H1 (cell line): ENCODE measurements around the gene LRRC3B. TPM values are rescaled to one million over a fixed set of nuclear protein-coding genes. Genes with fewer than 3 reads are reported as not detected.

Experiments used
- CTCF ChIA-PET: fragments of 300-600 bp; sonication (Branson Sonifier 250); formaldehyde crosslinking; loops from one replicate; lab custom pipeline; 2021; ENCODE audit not compliant: partially characterized antibody; lab: Charles Lee
- POLR2A ChIA-PET: fragments of 300-600 bp; sonication (Branson Sonifier 250); formaldehyde crosslinking; loops from one replicate; lab custom pipeline; 2021; ENCODE audit warnings: inconsistent platforms; ENCODE audit not compliant: partially characterized antibody; lab: Charles Lee
- DNase-seq, 2 experiments: peaks; one replicate each; pipeline versions ENCODE4 v3.0.0 to v3.0.0-alpha.2; 2010 to 2022; ENCODE audit warnings: low spot score in 2 of 2, low read depth in 1 of 2, mixed read lengths in 1 of 2
- FAIRE-seq: peaks from 2 replicates; lab custom pipeline; 2011; peaks lifted over from hg19 to GRCh38; lab: Jason Lieb, UNC
- H2AFZ ChIP-seq: 2 replicates; pipeline ENCODE4 v1.8.1; 2012; ENCODE audit warnings: low read length, inconsistent platforms
- H2AK5ac ChIP-seq: 2 replicates; pipeline ENCODE4 v1.6.1; 2013; ENCODE audit warnings: low read depth, low read length
- H2BK120ac ChIP-seq: replicated peaks from 2 replicates; pipeline ENCODE3; 2013; ENCODE audit warnings: low read depth, low read length, inconsistent platforms
- H2BK12ac ChIP-seq: 2 replicates; pipeline ENCODE4 v1.6.1; 2013; ENCODE audit warnings: low read depth, low read length
- H2BK15ac ChIP-seq: 2 replicates; pipeline ENCODE4 v1.6.1; 2013; ENCODE audit warnings: low read length
- H2BK20ac ChIP-seq: 2 replicates; pipeline ENCODE4 v1.6.1; 2013; ENCODE audit warnings: low read length
- H2BK5ac ChIP-seq: 2 replicates; pipeline ENCODE4 v1.6.1; 2013; ENCODE audit warnings: low read depth, low read length
- H3K14ac ChIP-seq: 2 replicates; pipeline ENCODE4 v1.6.1; 2013; ENCODE audit warnings: inconsistent platforms; ENCODE audit not compliant: insufficient read length
- H3K18ac ChIP-seq: 2 replicates; pipeline ENCODE4 v1.6.1; 2013; ENCODE audit warnings: low read length; ENCODE audit errors: extremely low read depth
- H3K23ac ChIP-seq: 2 replicates; pipeline ENCODE4 v1.6.1; 2013; ENCODE audit warnings: inconsistent platforms; ENCODE audit not compliant: insufficient read length
- H3K23me2 ChIP-seq: 2 replicates; pipeline ENCODE4 v1.6.1; 2013; ENCODE audit warnings: low read depth, low read length
- H3K27ac ChIP-seq: 2 replicates; pipeline ENCODE4 v1.6.1; 2011; ENCODE audit warnings: low read depth, low read length, inconsistent platforms
- H3K27me3 ChIP-seq, 4 experiments: replicated peaks in 1 of 4; 1 replicate in 1 of 4; 2 replicates in 3 of 4; pipeline versions ENCODE4 v1.6.1 to v1.8.1; 2011 to 2013; ENCODE audit warnings: low read length in 3 of 4, mild to moderate bottlenecking in 3 of 4, inconsistent platforms in 2 of 4, mixed read lengths in 2 of 4, moderate library complexity in 1 of 4; ENCODE audit not compliant: control insufficient read depth in 3 of 4, insufficient read depth in 3 of 4; ENCODE audit errors: extremely low read depth in 1 of 4
- H3K36me3 ChIP-seq, 4 experiments: 2 replicates each; pipeline versions ENCODE4 v1.6.1 to v1.8.1; 2011 to 2013; ENCODE audit warnings: mild to moderate bottlenecking in 4 of 4, low read length in 3 of 4, moderate library complexity in 2 of 4, control low read depth in 1 of 4, inconsistent platforms in 1 of 4; ENCODE audit not compliant: insufficient read depth in 4 of 4, control insufficient read depth in 2 of 4
- H3K4ac ChIP-seq: replicated peaks from 2 replicates; pipeline ENCODE3; 2013; ENCODE audit warnings: low read length, low read depth, mixed read lengths, inconsistent platforms; ENCODE audit not compliant: insufficient read length
- H3K4me1 ChIP-seq, 4 experiments: replicated peaks in 1 of 4; 1 replicate in 1 of 4; 2 replicates in 3 of 4; pipeline versions ENCODE4 v1.6.1 to v1.8.1; 2011 to 2013; ENCODE audit warnings: low read length in 3 of 4, inconsistent platforms in 2 of 4, mixed read lengths in 1 of 4; ENCODE audit not compliant: insufficient read depth in 4 of 4, control insufficient read depth in 3 of 4
- H3K4me2 ChIP-seq, 2 experiments: 2 replicates each; pipeline versions ENCODE4 v1.6.1 to v1.8.1; 2011 to 2013; ENCODE audit warnings: low read depth in 2 of 2, low read length in 2 of 2, control low read depth in 1 of 2, inconsistent platforms in 1 of 2, mild to moderate bottlenecking in 1 of 2; ENCODE audit not compliant: insufficient read depth in 1 of 2
- H3K4me3 ChIP-seq, 4 experiments: fragments of 200-600, 300-600 bp in 1 of 4; sonication (generic), shearing (Covaris generic), sonication (Bioruptor Twin) in 1 of 4; 2 replicates each; pipeline versions ENCODE4 v1.5.1 to v1.8.1; 2011 to 2016; ENCODE audit warnings: low read length in 4 of 4, low read depth in 3 of 4, control low read depth in 2 of 4, inconsistent platforms in 2 of 4, mild to moderate bottlenecking in 2 of 4, mixed read lengths in 1 of 4, moderate library complexity in 1 of 4; ENCODE audit not compliant: insufficient read depth in 2 of 4; ENCODE audit errors: extremely low read depth in 1 of 4
- H3K56ac ChIP-seq: replicated peaks from 2 replicates; pipeline ENCODE3; 2013; ENCODE audit warnings: low read depth, mild to moderate bottlenecking, mixed read lengths, low read length, inconsistent platforms; ENCODE audit not compliant: insufficient read length
- H3K79me1 ChIP-seq: 2 replicates; pipeline ENCODE4 v1.6.1; 2013; ENCODE audit warnings: low read depth, low read length, control low read depth
- H3K79me2 ChIP-seq, 2 experiments: 2 replicates each; pipeline versions ENCODE4 v1.6.1 to v1.8.1; 2012 to 2013; ENCODE audit warnings: low read length in 2 of 2, mild to moderate bottlenecking in 2 of 2, inconsistent platforms in 1 of 2; ENCODE audit not compliant: insufficient read depth in 2 of 2, control insufficient read depth in 1 of 2
- H3K9ac ChIP-seq, 4 experiments: replicated peaks in 1 of 4; 1 replicate in 1 of 4; 2 replicates in 3 of 4; pipeline versions ENCODE4 v1.6.1 to v1.8.1; 2011 to 2013; ENCODE audit warnings: low read depth in 3 of 4, low read length in 3 of 4, control low read depth in 2 of 4, mild to moderate bottlenecking in 2 of 4, moderate library complexity in 2 of 4, inconsistent platforms in 1 of 4; ENCODE audit errors: extremely low read depth in 1 of 4
- H3K9me3 ChIP-seq, 2 experiments: 2 replicates each; pipeline versions ENCODE4 v1.6.1 to v1.8.1; 2012 to 2013; ENCODE audit warnings: mild to moderate bottlenecking in 2 of 2, moderate library complexity in 2 of 2, control low read depth in 1 of 2, inconsistent platforms in 1 of 2, low read depth in 1 of 2, low read length in 1 of 2, mixed read lengths in 1 of 2; ENCODE audit not compliant: insufficient read depth in 2 of 2
- H4K20me1 ChIP-seq, 2 experiments: replicated peaks in 1 of 2; 2 replicates each; pipeline versions ENCODE3 to v1.8.1; 2011 to 2013; ENCODE audit warnings: inconsistent platforms in 2 of 2, low read length in 2 of 2, mild to moderate bottlenecking in 1 of 2; ENCODE audit not compliant: insufficient read depth in 2 of 2, control insufficient read depth in 1 of 2
- H4K5ac ChIP-seq: 2 replicates; pipeline ENCODE4 v1.6.1; 2013; ENCODE audit warnings: low read length, low read depth, mixed read lengths, inconsistent platforms; ENCODE audit not compliant: insufficient read length
- H4K8ac ChIP-seq: 2 replicates; pipeline ENCODE4 v1.8.0; 2013; ENCODE audit warnings: mild to moderate bottlenecking, moderate library complexity, low read length, inconsistent platforms; ENCODE audit not compliant: insufficient read depth; ENCODE audit errors: extremely low read depth
- H4K91ac ChIP-seq: replicated peaks from 2 replicates; pipeline ENCODE3; 2013; ENCODE audit warnings: low read length, mixed read lengths, inconsistent platforms; ENCODE audit not compliant: insufficient read length
- CBX8 ChIP-seq: fragments of 300-800, 300-1000 bp; sonication (generic); IDR thresholded peaks from 2 replicates; pipeline ENCODE4 v1.7.1; 2016; ENCODE audit warnings: low read depth, low read length, borderline replicate concordance
- FOSL1 ChIP-seq: IDR thresholded peaks from 2 replicates; pipeline ENCODE4 v1.6.1; 2011; ENCODE audit warnings: mild to moderate bottlenecking, low read depth, low read length, moderate library complexity; ENCODE audit not compliant: insufficient read depth
- GTF2F1 ChIP-seq: IDR thresholded peaks from 2 replicates; pipeline ENCODE4 v1.6.1; 2012; ENCODE audit warnings: low read depth, low read length, improper control_type of control experiment, borderline replicate concordance
- RFX5 ChIP-seq: IDR thresholded peaks from 2 replicates; pipeline ENCODE4 v1.6.1; 2011; ENCODE audit warnings: low read depth, low read length, improper control_type of control experiment, borderline replicate concordance
- SIN3A ChIP-seq, 2 experiments: IDR thresholded peaks in 1 of 2; conservative IDR thresholded peaks in 1 of 2; 2 replicates each; pipeline ENCODE4 v1.6.1; 2011 to 2012; ENCODE audit warnings: low read length in 2 of 2, improper control_type of control experiment in 1 of 2, low read depth in 1 of 2, mild to moderate bottlenecking in 1 of 2
- SP1 ChIP-seq: IDR thresholded peaks from 2 replicates; pipeline ENCODE4 v1.6.1; 2011; ENCODE audit warnings: low read depth, low read length
- TBP ChIP-seq: IDR thresholded peaks from 2 replicates; pipeline ENCODE4 v1.6.1; 2011; ENCODE audit warnings: low read depth, low read length, improper control_type of control experiment
- WGBS, 2 experiments: shearing (Covaris generic) in 1 of 2; methylation state at CpG; one replicate each; pipeline versions ENCODE4 v1.1.6 to v1.1.7; 2013 to 2015; ENCODE audit warnings: low lambda C conversion rate in 2 of 2, mixed read lengths in 2 of 2, inconsistent platforms in 1 of 2, low coverage in 1 of 2, missing lambda C conversion rate in 1 of 2; ENCODE audit not compliant: insufficient replicate concordance in 2 of 2, insufficient coverage in 1 of 2, insufficient read length in 1 of 2; ENCODE audit errors: extremely low coverage in 1 of 2, missing lambda C conversion rate in 1 of 2; 5-methylcytosine and 5-hydroxymethylcytosine counted together
- polyA plus RNA-seq, 7 experiments: library from polyadenylated mRNA; depleted of rRNA in 3 of 7; stranded (reverse) in 5 of 7; unstranded in 2 of 7; fragments of >200 nt in 5 of 7; fragments of 200-250 nt in 2 of 7; gene quantifications; 1 replicate in 5 of 7; 2 replicates in 1 of 7; 4 replicates in 1 of 7; pipeline versions ENCODE4 v1.2.1 to v1.2.3, GENCODE V29; 2011 to 2013; ENCODE audit warnings: missing spikeins in 2 of 7, mixed read lengths in 2 of 7
- total RNA-seq: library from RNA; stranded (reverse); fragmentation: NEBNext Ultra II Directional; extraction: Animal tissue kit (Norgen Biotek cat#: 25700); gene quantifications from 2 replicates; pipeline ENCODE4 v1.2.1, GENCODE V29; 2021

LRRC3B gene
- total and polyA plus RNA-seq, 2 of the 8 experiments (the other 6 are each of a cell fraction or from before 2014, with no cell fraction given) = 1.6 to 3.1 TPM

DNA sequence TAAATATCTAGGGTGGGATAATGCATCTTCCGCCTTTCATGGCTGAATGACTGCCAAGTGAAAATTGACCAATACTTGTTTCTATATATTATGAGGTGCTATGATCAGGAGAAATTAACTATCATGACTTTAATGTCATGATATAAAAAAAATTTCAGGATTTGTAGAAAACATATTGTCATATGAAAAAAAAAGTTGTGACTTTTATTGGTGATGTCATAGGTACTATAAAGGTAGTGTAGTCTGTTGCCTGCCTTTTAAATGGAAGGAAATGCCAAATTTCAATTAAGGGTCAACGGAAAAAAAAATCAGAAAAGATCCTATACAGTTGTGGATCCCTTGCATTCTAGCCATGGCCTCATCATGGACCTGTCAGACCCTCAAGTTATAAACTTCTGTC lies 15.5 kb downstream of the LRRC3B start:
- no peaks in the 10 kb centered on the region for H3K9me3 ChIP-seq
- H2BK12ac ChIP-seq = no peak overlapping the region
- no peaks in the 10 kb centered on the region for H3K23me2 ChIP-seq
- no peak overlapping the region for H4K91ac ChIP-seq
- DNase-seq = no peak
- no peak overlapping the region for H3K4me3 ChIP-seq
- 90% methylated on average over 2 of the region's 2 CpGs; no CpG with 5 or more reads in 1 of the 2 experiments for WGBS, 2 experiments
- H3K27me3 ChIP-seq = peaks cover 0 to 6% (median 1%) of the 10 kb centered on the region in 4 experiments; a peak in 5 of 7 replicates
- no peak overlapping the region for H2BK20ac ChIP-seq
- no peak overlapping the region for H3K4ac ChIP-seq
- no peak overlapping the region for H4K5ac ChIP-seq
- H3K9ac ChIP-seq = no peak overlapping the region
- no peak overlapping the region for H2BK120ac ChIP-seq
- no peak overlapping the region for H2AK5ac ChIP-seq
- no peaks in the 10 kb centered on the region for H3K4me1 ChIP-seq
- H3K18ac ChIP-seq = no peak overlapping the region
- no peak for FAIRE-seq
- H2AFZ ChIP-seq = no peak overlapping the region
- no peak overlapping the region for H2BK15ac ChIP-seq
- ChIA-PET POLR2A (no interaction called here), CTCF (no interaction called here)
- H3K79me1 ChIP-seq = no peaks in the 10 kb centered on the region
- no peak overlapping the region for H2BK5ac ChIP-seq
- H3K23ac ChIP-seq = no peak overlapping the region
- no peak overlapping the region for H3K14ac ChIP-seq
- H3K36me3 ChIP-seq = no peaks in the 10 kb centered on the region
- H3K27ac ChIP-seq = no peak overlapping the region
- H3K4me2 ChIP-seq = no peak overlapping the region
- no peak overlapping the region for H3K56ac ChIP-seq
- H3K79me2 ChIP-seq = no peaks in the 10 kb centered on the region
- no peaks in the 10 kb centered on the region for H4K20me1 ChIP-seq
- no peak overlapping the region for H4K8ac ChIP-seq
- no peak for TF ChIP-seq GTF2F1
- TF ChIP-seq SIN3A (conservative IDR thresholded peaks at IDR 0.05 in 1 of 2, IDR thresholded peaks at IDR 0.05 in 1 of 2; ENCODE audit: low read depth in 1 of 2, low read length in 2 of 2) = no peak
- no peak for TF ChIP-seq RFX5
- no peak for TF ChIP-seq TBP
- TF ChIP-seq CBX8 = no peak
- TF ChIP-seq SP1 = no peak
- no peak for TF ChIP-seq FOSL1
